ENCODE measurements around the gene PRDM13. TPM values are rescaled to one million over a fixed set of nuclear protein-coding genes. Genes with fewer than 3 reads are reported as not detected.
"Not testable (repeated sequence)": the region's sequence is repeated elsewhere in the genome, so short reads cannot be mapped to it uniquely, and the experiment has no call there.

Gene PRDM13
- polyA plus RNA-seq, 1 donor = 0.03 TPM

GRCh38 chr6:99612551-99613408 lies 6.1 kb downstream of the PRDM13 start:
- no peak overlapping the region for H3K4me3 ChIP-seq (ENCODE audit: low read length)
- H3K27ac ChIP-seq (ENCODE audit: low read length) = no peak overlapping the region
- peaks cover 4% of the 10 kb centered on the region for H3K9me3 ChIP-seq (ENCODE audit: control insufficient read depth, low read depth, low read length)
- H3K4me1 ChIP-seq (ENCODE audit: control insufficient read depth, insufficient read depth, low read length) = peaks cover 13% of the 10 kb centered on the region
- no peaks in the 10 kb centered on the region for H3K36me3 ChIP-seq (ENCODE audit: control insufficient read depth, insufficient read depth, low read length)
- WGBS (ENCODE audit: insufficient coverage, low lambda C conversion rate) = no CpG with 5 or more reads among the region's 56 CpGs
- H3K27me3 ChIP-seq (ENCODE audit: control insufficient read depth, insufficient read depth, low read length) = peaks cover 92% of the 10 kb centered on the region
- DNase-seq = peak in 1 of 2 donors; percentile 20

- no peak overlapping the region for H3K4me3 ChIP-seq (ENCODE audit: low read length)
- H3K9me3 ChIP-seq (ENCODE audit: control insufficient read depth, low read depth, low read length) = peaks cover 4% of the 10 kb centered on the region
- H3K27me3 ChIP-seq (ENCODE audit: control insufficient read depth, insufficient read depth, low read length) = peaks cover 92% of the 10 kb centered on the region
- no peaks in the 10 kb centered on the region for H3K36me3 ChIP-seq (ENCODE audit: control insufficient read depth, insufficient read depth, low read length)
- peaks cover 13% of the 10 kb centered on the region for H3K4me1 ChIP-seq (ENCODE audit: control insufficient read depth, insufficient read depth, low read length)
- DNase-seq = peak in 1 of 2 donors; percentile 48
- WGBS (ENCODE audit: insufficient coverage, low lambda C conversion rate) = no CpG with 5 or more reads among the region's 37 CpGs
- no peak overlapping the region for H3K27ac ChIP-seq (ENCODE audit: low read length)
These were observed 6.7 kb downstream of the PRDM13 start for GRCh38 chr6:99613409-99613704.

- no peak overlapping the region for H3K27ac ChIP-seq (ENCODE audit: low read length)
- H3K36me3 ChIP-seq (ENCODE audit: control insufficient read depth, insufficient read depth, low read length) = no peaks in the 10 kb centered on the region
- no CpG with 5 or more reads among the region's 82 CpGs for WGBS (ENCODE audit: insufficient coverage, low lambda C conversion rate)
- peak in 1 of 2 donors; percentile 55 for DNase-seq
- peak overlapping the region; percentile 22 for H3K4me3 ChIP-seq (ENCODE audit: low read length)
- peaks cover 8% of the 10 kb centered on the region for H3K9me3 ChIP-seq (ENCODE audit: control insufficient read depth, low read depth, low read length)
- peaks cover 13% of the 10 kb centered on the region for H3K4me1 ChIP-seq (ENCODE audit: control insufficient read depth, insufficient read depth, low read length)
- peaks cover 92% of the 10 kb centered on the region for H3K27me3 ChIP-seq (ENCODE audit: control insufficient read depth, insufficient read depth, low read length)
These were observed 7.2 kb downstream of the PRDM13 start for GRCh38 chr6:99613705-99614429.

GRCh38 chr6:99614430-99615186 lies 8.0 kb downstream of the PRDM13 start:
- Histone ChIP-seq H3K27me3 (ENCODE audit: control insufficient read depth, insufficient read depth, low read length) (peaks cover 91% of the 10 kb centered on the region), H3K36me3 (ENCODE audit: control insufficient read depth, insufficient read depth, low read length) (no peaks in the 10 kb centered on the region), H3K4me3 (ENCODE audit: low read length) (no peak overlapping the region), H3K4me1 (ENCODE audit: control insufficient read depth, insufficient read depth, low read length) (peaks cover 13% of the 10 kb centered on the region), H3K27ac (ENCODE audit: low read length) (no peak overlapping the region), H3K9me3 (ENCODE audit: control insufficient read depth, low read depth, low read length) (peaks cover 12% of the 10 kb centered on the region)
- 0% methylated on average over 4 of the region's 55 CpGs for WGBS (ENCODE audit: insufficient coverage, low lambda C conversion rate)
- peak in 1 of 2 donors; percentile 45 for DNase-seq

GRCh38 chr6:99617131-99617530 lies 10.5 kb downstream of the PRDM13 start:
- Histone ChIP-seq H3K4me1 (ENCODE audit: control insufficient read depth, insufficient read depth, low read length) (peaks cover 13% of the 10 kb centered on the region), H3K27ac (ENCODE audit: low read length) (no peak overlapping the region), H3K9me3 (ENCODE audit: control insufficient read depth, low read depth, low read length) (peaks cover 12% of the 10 kb centered on the region), H3K27me3 (ENCODE audit: control insufficient read depth, insufficient read depth, low read length) (peaks cover 93% of the 10 kb centered on the region), H3K4me3 (ENCODE audit: low read length) (no peak overlapping the region), H3K36me3 (ENCODE audit: control insufficient read depth, insufficient read depth, low read length) (no peaks in the 10 kb centered on the region)
- 20% methylated on average over 1 of the region's 2 CpGs for WGBS (ENCODE audit: insufficient coverage, low lambda C conversion rate)
- DNase-seq = no peak

GRCh38 chr6:99618649-99619408 lies 12.2 kb downstream of the PRDM13 start:
- peaks cover 84% of the 10 kb centered on the region for H3K27me3 ChIP-seq (ENCODE audit: control insufficient read depth, insufficient read depth, low read length)
- peaks cover 8% of the 10 kb centered on the region for H3K4me1 ChIP-seq (ENCODE audit: control insufficient read depth, insufficient read depth, low read length)
- H3K9me3 ChIP-seq (ENCODE audit: control insufficient read depth, low read depth, low read length) = peaks cover 12% of the 10 kb centered on the region
- no peak for DNase-seq
- no peaks in the 10 kb centered on the region for H3K36me3 ChIP-seq (ENCODE audit: control insufficient read depth, insufficient read depth, low read length)
- no CpG with 5 or more reads among the region's 65 CpGs for WGBS (ENCODE audit: insufficient coverage, low lambda C conversion rate)
- H3K27ac ChIP-seq (ENCODE audit: low read length) = no peak overlapping the region
- H3K4me3 ChIP-seq (ENCODE audit: low read length) = no peak overlapping the region

- Histone ChIP-seq H3K9me3 (ENCODE audit: control insufficient read depth, low read depth, low read length) (peaks cover 10% of the 10 kb centered on the region), H3K36me3 (ENCODE audit: control insufficient read depth, insufficient read depth, low read length) (no peaks in the 10 kb centered on the region), H3K27ac (ENCODE audit: low read length) (no peak overlapping the region), H3K4me1 (ENCODE audit: control insufficient read depth, insufficient read depth, low read length) (peaks cover 6% of the 10 kb centered on the region), H3K4me3 (ENCODE audit: low read length) (no peak overlapping the region), H3K27me3 (ENCODE audit: control insufficient read depth, insufficient read depth, low read length) (peaks cover 82% of the 10 kb centered on the region)
- no peak for DNase-seq
- 30% methylated on average over 2 of the region's 5 CpGs for WGBS (ENCODE audit: insufficient coverage, low lambda C conversion rate)
These were observed 12.8 kb downstream of the PRDM13 start for GRCh38 chr6:99619409-99619762.

- H3K4me3 ChIP-seq (ENCODE audit: low read length); H3K36me3 ChIP-seq (ENCODE audit: control insufficient read depth, insufficient read depth, low read length); H3K9me3 ChIP-seq (ENCODE audit: control insufficient read depth, low read depth, low read length); H3K4me1 ChIP-seq (ENCODE audit: control insufficient read depth, insufficient read depth, low read length); DNase-seq; H3K27ac ChIP-seq (ENCODE audit: low read length): not testable (repeated sequence)
- WGBS (ENCODE audit: insufficient coverage, low lambda C conversion rate) = 100% methylated on average over 1 of the region's 2 CpGs
- peaks cover 57% of the 10 kb centered on the region for H3K27me3 ChIP-seq (ENCODE audit: control insufficient read depth, insufficient read depth, low read length)
These were observed 15.4 kb downstream of the PRDM13 start for GRCh38 chr6:99622044-99622443.

- Histone ChIP-seq H3K4me3 (ENCODE audit: low read length) (no peak overlapping the region), H3K4me1 (ENCODE audit: control insufficient read depth, insufficient read depth, low read length) (no peaks in the 10 kb centered on the region), H3K9me3 (ENCODE audit: control insufficient read depth, low read depth, low read length) (no peaks in the 10 kb centered on the region), H3K27me3 (ENCODE audit: control insufficient read depth, insufficient read depth, low read length) (peaks cover 5% of the 10 kb centered on the region), H3K27ac (ENCODE audit: low read length) (no peak overlapping the region), H3K36me3 (ENCODE audit: control insufficient read depth, insufficient read depth, low read length) (no peaks in the 10 kb centered on the region)
- WGBS (ENCODE audit: insufficient coverage, low lambda C conversion rate) = no CpG with 5 or more reads among the region's 3 CpGs
- DNase-seq = no peak
These were observed 22.7 kb downstream of the PRDM13 start for GRCh38 chr6:99629293-99629692.

- no CpG with 5 or more reads among the region's 1 CpG for WGBS (ENCODE audit: insufficient coverage, low lambda C conversion rate)
- H3K4me1 ChIP-seq (ENCODE audit: control insufficient read depth, insufficient read depth, low read length) = no peaks in the 10 kb centered on the region
These were observed 31.0 kb downstream of the PRDM13 start for GRCh38 chr6:99637629-99638028.

More at GRCh38 chr6:99637629-99638028, 31.0 kb downstream of the PRDM13 start:
- Histone ChIP-seq H3K27ac (ENCODE audit: low read length) (no peak overlapping the region), H3K4me3 (ENCODE audit: low read length) (no peak overlapping the region), H3K27me3 (ENCODE audit: control insufficient read depth, insufficient read depth, low read length) (peaks cover 2% of the 10 kb centered on the region), H3K36me3 (ENCODE audit: control insufficient read depth, insufficient read depth, low read length) (no peaks in the 10 kb centered on the region), H3K9me3 (ENCODE audit: control insufficient read depth, low read depth, low read length) (no peaks in the 10 kb centered on the region)
- no peak for DNase-seq
